Testis (tissue), 2 donors: ENCODE measurements around the gene ABTB2.

ENCODE experiments used
- POLR2A ChIP-seq: fragments of 450-650 bp; IDR thresholded peaks from one replicate; pipeline ENCODE4 v1.6.1; 2017; ENCODE audit warnings: antibody characterized with exemption, mild to moderate bottlenecking, moderate library complexity
- TF ChIP-seq, protein P1 (sequence below), 3 experiments: fragments of 450-650 bp in 2 of 3; fragments of 200-600 bp in 1 of 3; sonication (generic) in 1 of 3; IDR thresholded peaks; one replicate each; pipeline ENCODE4 v1.5.1; 2016 to 2019; ENCODE audit warnings: antibody characterized with exemption in 3 of 3, mild to moderate bottlenecking in 2 of 3, moderate library complexity in 1 of 3

DNA sequence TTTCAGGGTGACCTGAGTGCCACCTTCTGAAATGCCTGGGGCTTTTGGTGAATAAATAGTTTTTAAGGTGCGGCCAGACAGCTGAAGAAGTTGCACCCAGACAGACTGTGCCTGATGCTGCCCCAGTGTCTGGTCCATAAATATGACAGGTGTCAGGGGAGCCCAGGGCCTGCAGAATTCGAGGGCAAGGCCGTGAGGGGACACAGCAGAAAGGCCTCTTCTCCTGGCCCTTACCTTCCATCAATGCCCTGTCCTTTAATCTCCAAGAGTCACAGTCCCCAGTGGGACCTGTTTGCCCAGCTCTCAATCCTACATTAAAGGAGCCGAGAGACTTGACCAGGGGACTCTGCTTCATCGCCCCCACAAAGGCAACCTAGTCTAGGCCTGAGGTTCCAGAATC is 206.6 kb downstream of the ABTB2 start:
- TF ChIP-seq, protein P1, sequence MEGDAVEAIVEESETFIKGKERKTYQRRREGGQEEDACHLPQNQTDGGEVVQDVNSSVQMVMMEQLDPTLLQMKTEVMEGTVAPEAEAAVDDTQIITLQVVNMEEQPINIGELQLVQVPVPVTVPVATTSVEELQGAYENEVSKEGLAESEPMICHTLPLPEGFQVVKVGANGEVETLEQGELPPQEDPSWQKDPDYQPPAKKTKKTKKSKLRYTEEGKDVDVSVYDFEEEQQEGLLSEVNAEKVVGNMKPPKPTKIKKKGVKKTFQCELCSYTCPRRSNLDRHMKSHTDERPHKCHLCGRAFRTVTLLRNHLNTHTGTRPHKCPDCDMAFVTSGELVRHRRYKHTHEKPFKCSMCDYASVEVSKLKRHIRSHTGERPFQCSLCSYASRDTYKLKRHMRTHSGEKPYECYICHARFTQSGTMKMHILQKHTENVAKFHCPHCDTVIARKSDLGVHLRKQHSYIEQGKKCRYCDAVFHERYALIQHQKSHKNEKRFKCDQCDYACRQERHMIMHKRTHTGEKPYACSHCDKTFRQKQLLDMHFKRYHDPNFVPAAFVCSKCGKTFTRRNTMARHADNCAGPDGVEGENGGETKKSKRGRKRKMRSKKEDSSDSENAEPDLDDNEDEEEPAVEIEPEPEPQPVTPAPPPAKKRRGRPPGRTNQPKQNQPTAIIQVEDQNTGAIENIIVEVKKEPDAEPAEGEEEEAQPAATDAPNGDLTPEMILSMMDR (IDR thresholded peaks at IDR 0.05), result no peak
- TF ChIP-seq POLR2A, result no peak
